GM11168 (cell line): Measurements from ENCODE around the gene SLC7A4.
"Not testable (repeated sequence)": the region's sequence is repeated elsewhere in the genome, so short reads cannot be mapped to it uniquely, and the experiment has no call there.

ENCODE experiments used
- in situ Hi-C: fragments of 300-500 bp; cut with MboI; formaldehyde crosslinking; loops from one replicate; pipeline ENCODE4 v1.12.0; 2022; ENCODE audit warnings: low sequenced_read_pairs; ENCODE audit not compliant: unreplicated experiment

SLC7A4 gene

DNA sequence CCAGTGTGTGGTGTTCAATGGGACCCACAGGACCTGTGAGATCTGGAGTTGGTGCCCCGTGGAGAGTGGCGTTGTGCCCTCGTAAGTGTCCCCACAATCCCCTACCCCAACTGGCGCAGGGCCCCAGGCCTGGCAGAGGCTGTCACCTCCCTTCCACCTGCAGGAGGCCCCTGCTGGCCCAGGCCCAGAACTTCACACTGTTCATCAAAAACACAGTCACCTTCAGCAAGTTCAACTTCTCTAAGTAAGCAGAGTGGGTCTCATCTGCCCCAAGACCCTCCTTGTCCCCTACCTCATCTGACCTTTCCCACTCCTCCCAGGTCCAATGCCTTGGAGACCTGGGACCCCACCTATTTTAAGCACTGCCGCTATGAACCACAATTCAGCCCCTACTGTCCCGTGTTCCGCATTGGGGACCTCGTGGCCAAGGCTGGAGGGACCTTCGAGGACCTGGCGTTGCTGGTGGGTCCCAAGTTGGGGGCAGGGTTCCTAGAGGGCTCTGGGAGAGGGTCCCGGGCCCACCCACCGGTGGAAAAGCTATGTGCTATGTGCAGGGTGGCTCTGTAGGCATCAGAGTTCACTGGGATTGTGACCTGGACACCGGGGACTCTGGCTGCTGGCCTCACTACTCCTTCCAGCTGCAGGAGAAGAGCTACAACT lies 9.3 kb downstream of the SLC7A4 start:
- in situ Hi-C loops = no loop called here

DNA sequence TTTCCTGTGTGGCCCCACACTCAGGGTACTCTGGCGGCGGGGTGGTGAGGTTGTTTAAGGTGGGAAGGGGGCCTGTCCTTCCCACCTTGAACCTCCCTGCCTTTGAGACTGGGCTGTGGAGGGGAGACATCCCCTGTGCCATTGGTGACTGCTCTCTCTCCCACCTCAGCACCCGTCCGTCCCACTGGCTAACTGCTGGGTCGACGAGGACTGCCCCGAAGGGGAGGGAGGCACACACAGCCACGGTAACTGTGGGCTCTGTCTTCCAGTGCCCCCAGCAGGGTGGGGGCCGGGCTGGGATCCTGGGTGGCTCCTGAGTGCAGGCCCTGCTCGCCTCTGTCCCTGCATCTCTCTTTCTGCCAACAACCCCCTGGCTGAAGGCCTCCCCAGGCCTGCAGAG lies 9.9 kb downstream of the SLC7A4 start:
- in situ Hi-C loops = no loop called here

DNA sequence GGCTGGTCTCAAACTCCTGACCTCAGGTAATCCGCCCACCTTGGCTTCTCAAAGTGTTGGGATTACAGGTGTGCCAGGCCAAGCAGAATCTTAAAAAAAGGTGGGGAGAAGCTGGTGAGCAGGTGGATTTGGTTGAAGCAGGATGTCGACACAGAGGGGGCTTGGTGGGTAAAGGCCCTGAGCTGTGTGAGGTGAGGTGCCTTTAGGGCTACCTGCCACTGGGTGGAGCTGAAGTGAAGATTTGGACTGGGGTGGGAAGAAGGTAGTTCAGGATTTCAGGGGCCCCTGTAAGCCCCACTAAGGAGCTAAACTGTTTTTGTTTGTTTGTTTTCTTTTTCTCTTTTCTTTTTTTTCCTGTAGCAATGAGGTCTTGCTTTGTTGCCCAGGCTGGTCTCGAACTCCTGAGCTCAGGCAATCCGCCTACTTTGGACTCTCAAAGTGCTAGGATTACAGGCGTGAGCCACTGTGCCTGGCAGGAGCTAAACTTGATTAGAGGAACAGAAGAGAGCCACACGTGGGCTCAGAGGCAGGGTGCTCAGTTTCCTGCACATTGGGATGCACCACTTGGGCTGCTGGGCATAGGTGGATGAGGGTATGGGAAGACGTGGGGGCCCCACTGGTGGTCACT lies 11.4 kb downstream of the SLC7A4 start:
- in situ Hi-C loops = no loop called here

DNA sequence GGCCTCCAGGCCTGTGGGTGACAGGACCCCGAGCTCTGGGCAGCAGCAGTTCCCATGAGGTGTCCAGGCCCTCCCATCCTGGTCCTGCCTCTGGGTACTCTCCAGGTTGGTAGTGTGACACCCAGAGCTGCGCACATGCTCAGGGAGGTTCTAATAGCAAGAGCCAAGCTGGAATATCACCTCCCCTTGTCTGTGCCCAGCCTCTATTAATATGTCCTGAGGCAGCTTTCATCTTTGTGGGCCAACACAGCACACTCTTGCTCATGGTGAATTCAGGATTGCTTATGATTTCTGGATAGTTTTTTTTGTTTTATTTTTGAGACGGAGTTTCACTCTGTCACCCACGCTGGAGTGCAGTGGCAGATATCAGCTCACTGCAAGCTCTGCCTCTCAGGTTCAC lies 14.0 kb downstream of the SLC7A4 start:
- in situ Hi-C loops = no loop called here

DNA sequence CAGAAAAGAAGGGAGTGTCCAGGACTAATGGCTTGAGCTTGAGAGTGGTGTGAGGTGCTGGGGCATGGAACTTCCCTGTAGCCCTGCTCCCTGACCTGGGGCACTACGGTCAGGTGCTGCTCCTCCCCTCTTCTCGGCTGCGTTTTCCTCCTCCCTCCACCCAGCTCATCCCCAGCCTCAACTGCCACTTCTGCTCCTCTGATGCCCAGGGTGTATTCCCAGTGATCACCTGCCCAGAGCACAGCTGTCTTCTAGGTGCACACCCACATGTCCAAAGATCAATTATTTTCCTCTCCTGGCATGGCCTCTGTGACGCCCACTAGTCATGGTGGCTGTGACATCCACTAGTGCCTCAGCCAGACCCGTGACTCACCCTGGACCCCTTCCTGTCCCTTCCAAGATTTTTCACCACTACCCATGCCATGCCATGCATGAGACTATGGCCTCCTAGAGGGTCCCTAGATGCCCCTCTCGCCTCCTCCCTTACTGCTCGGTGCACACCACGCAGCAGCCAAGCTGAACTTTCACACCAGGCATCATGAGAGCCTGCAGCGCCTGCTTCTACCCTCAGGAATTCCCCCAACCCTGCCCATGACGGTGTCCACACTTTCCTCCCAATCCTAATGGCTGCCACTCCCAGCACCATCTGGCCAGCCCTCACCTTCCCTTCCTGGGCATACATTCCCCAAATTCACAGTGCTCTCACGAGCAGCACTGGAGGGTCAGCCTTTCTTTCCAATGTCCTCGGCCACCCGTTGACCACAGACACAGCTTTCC lies 15.5 kb downstream of the SLC7A4 start:
- in situ Hi-C loops = no loop called here

DNA sequence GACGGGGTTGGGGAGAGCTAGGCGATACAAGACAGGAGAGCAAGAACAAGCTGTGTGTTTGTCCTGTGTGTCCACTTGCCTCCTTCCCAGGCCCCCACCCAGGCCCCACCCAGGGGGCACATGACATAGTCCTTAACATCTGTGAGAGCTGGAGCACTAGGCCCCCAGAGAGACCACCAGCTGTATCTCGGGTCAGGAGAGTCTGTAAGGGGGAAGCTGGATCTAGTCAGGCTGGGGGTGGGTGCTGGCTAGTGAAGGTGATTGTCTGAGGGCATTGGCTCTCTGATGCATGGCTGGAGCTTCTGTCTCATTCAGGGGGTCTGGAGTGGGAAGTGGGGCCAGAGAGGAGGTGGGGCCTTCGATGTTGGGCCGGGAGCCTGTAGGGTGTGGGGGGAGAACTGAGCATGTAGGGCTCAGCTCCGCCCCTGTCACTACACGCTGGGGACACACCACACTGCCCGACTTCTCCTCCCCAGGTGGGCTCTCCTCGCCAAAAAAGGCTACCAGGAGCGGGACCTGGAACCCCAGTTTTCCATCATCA lies 16.8 kb downstream of the SLC7A4 start:
- in situ Hi-C loops = no loop called here

DNA sequence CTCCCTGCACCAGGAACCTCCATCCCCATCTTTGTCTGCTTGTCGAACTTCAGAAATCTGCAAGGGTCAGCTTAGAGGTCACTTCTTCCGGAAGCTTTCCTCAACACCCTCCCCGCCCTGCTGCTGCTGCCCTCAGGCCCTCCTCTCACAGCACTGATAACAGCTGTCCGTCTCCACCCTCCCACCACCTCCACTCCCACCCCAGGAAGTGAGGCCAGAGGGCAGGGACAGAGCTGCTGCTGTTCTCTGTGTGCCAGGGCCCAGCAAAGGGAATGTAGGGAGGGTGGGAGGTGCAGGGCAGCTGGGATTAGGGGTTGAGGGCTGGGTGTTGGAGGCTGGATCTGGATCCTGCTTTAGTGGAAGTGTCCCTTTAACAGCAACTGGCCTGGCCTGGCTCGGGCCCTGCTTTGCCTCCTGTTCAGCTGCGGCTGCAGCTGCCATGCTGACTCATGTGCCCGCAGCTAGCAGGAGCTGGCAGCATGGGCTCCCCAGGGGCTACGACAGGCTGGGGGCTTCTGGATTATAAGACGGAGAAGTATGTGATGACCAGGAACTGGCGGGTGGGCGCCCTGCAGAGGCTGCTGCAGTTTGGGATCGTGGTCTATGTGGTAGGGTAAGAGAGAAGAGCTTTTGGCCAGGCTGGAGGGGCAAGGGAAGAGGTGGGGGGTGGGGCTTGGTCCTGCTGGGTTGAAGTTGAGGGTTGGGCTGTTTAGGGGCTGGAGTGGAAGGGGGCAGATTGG lies 17.5 kb downstream of the SLC7A4 start, which contains the start of gene P2RX6:
Gene P2RX6, plus strand, starts transcription at position 440 of the 740 bp plus-strand sequence. Its CDS starts 10 bp downstream, at position 450.
- in situ Hi-C loops = no loop called here

DNA sequence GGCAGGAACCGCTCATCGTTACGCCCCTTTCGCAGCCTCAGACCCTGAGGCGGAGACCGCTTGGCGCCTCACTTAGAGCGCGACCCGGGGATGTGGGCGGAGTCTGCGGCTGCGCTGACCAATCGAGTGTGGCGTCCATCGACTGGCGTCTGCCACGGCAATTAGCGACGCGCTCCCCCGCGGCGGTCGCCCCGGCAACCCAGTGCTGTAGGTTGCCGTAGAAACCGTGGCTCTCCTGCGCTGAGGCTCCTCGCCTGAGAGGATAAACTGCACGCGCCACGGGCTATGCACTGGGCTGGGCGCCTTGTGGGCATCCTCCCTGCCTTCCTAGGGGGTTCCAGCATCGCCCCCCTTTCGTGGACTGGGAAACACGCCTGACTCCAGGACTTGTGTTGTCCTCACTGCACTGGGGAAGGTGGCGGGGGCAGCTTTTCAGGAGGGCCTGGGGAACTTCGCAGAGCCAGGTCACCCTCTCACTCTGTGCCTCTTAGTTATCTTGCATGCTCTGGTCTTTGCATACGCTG lies 18.1 kb downstream of the SLC7A4 start:
- in situ Hi-C loops = no loop called here

DNA sequence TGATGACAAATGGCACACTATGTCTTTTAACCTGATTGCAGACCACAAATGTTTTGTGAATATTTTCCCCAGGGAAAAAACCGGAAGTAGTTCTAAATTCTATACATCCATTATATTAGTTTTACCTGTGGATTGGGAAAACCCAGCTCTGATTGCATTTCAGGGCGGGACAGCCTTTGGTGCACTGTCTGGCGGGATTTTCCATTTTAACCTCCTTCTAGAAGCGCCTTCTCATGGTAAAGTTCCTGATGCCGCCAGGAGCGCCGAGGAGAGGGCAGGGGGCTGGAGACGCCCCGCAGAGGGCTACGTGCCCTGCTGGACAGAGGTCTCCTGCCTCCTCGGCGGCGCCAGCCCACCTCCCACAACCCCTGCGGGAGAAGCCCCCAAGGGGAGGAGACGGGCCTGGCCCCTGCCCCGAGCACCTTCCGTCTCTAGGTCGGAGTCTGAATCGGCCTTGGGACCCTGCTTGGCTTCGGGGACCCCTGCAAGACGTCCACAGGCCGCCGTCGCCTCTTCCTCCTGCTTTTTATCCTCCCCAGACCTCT lies 18.6 kb downstream of the SLC7A4 start:
- in situ Hi-C loops = no loop called here

DNA sequence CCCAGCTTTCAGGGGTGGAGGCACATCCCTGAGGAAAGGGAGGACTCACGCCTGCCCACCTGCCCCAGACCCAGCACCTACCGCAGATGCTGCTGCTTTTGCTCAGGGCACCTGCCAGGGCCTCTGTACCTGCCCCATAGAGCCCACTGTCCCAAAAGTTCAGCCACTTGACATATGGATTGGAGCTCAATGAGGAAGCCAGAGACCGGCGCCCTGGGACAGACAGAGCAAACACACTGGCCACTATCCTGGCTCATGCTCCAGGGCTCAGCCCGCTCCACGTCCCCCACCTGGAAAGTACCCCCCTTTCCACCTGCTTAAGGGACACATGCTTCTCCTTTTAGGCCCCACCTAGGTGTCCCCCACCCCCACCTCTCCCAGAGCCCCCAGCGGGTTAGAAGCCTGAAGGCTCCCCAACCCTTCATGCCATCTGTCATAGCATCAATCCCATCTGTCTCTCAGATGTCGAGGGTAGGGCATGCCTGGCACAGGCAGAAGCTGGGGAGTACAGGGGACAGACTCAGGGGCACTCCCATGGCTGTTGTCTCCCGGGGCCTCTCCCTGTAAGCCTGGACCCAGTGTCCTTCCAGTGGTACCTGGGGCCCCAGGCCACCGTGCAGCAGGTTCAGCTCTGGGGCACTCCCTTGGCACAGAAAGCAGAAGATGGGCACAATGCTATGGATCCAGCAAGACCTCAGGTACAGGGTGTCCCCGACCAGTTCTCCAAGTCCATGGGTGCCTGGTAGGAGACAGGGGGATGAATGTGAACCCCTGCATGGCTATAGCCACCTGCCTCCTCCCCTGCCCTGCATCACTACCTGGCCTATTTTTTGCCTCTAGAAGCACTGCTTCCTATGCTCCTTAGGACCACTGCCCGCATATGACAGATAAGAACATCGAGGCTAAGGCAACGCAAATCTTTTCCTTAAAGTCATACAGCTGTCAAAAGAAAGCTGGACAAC lies 19.6 kb downstream of the SLC7A4 start:
- in situ Hi-C loops = no loop called here

DNA sequence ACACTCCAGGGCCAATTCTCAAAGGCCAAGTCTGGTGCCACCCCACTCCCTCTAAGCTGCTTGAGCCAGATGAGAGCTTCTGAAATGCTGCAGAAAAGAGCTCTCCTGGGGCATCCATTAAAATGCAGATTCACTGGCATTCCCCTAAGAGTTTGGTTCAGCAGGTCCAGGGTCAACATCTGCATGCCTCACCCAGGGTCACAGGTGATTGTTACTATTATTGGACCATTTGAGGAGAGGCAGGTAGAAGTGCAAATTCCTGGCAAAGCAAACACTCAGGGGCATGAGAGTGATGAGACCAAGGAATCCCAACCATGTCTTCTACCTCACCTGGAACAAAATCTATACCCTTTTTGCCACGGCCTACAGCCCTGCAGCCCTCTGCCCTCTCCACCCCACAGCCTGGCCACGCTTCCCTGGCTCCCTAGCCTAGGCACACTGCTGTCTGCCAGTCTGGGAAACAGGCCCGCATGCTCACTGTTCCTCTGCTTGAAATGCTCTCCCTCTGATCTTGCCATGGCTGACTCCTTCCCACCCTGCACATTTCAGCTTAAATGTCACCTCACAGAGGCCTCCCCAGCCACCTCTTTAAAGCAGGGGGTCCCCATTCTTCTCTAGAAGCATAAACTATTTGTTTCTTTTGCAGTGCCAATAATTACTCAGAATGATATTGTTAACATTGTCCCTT lies 21.8 kb downstream of the SLC7A4 start:
- in situ Hi-C loops = no loop called here

DNA sequence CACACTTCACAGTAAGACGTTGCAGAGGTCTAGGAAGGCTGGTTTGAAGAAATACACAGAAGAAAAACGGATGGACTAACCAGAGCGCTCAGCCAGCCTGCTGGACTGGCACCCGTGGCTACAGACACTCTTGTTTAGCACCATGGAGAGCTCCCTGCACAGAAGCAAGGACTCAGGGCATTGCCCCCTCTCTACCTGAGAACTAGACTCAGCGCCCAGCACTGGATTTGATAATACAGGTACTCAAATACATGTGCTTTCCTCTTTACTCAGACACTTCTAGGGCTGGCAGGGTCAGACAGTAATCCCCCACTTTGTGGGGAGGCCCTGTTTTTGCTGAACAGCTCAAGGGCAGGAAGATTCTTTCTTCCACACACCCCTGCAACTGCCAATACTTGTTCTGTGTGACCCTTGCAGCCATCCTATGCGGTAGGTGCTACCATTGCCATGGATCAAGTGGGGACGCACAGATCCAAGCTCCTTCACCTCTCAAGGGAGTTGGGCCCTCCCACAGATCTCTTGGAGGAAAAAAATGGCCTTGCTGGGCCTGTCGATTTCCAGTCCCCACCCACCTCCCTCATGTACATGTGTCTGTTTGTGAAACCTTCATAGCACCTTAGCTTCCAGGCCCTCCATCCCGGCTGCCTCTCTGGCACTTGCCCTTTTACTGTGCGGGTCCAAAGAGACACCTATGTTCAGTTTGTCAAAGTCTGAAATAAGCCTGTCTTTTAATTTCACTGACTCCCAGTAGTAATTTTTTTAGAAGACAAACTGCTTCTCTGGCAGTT lies 22.5 kb downstream of the SLC7A4 start:
- in situ Hi-C loops = no loop called here

DNA sequence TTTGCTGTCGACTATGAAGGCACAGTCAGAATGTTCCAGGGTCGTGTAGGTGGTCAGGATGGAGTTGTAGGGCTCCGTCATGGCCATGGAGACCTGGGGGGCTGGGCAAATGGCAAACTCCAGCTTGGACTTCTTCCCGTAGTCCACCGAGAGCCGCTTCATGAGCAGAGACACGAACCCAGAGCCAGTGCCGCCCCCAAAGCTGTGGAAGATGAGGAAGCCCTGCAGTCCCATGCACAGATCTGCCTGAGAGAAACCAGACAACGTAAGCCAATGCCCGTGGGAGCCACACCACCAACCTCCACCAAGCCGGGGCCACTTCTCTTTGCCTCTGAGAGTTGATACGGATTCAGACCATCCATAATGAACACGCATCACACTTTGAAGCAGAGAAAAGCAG lies 23.2 kb downstream of the SLC7A4 start:
- in situ Hi-C loops = not testable (repeated sequence)

DNA sequence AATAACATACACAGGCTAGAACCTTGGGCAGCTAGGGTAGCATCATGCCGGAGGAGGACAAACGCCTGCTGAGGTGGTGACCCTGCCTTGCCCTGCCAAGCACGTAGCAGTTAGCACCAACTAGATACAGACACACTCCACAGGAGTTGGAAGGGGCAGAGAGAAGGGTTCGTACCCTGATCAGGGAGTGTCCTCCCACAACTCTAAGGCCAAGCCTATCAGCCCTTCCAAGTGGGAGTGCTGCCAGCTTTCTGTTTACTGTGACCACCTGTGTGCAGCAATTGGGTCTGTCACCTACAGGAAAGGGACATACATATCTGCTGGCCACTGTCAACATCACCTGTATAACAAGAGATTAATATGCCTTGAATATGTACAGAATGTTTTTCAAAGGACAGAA lies 28.6 kb downstream of the SLC7A4 start:
- in situ Hi-C loops = no loop called here

DNA sequence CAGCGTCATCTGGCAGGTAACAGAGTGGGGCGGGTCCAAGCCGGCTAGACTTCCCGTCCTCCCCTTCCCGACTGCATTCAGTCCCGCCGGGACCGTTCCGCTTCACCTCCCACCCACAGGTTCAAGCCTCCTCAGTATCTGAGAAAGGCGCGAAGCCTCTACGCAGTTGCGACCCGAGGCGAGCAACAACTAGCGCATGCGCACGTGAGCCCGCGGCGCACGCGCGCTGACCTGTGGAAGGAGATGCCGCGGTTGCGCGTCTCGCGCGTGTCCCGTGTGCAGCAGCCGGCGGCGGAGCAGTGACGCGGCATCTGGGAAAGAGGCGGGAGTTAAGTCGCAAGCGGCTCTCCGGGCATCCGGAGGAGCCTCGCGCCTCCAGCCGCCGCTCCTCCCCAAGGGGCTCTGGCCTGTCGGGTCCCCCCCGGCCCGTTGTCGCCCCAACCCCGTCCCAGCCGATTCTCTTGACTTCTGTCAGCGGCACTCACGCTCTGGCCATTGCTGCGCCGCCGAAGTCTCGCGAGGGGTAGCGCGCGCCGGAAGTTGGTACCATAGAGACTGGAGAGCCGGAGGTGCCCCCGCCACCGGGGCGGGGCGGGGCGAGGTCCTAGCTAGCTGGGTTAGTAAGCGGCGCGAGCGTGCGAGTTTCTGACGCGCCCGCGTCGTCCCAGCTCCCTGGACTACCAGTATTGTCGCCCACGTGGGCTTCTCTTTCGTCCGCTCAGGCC lies 30.6 kb downstream of the SLC7A4 start, which contains the start of gene THAP7:
Gene THAP7, minus strand, starts transcription at position 518 of the 725 bp plus-strand sequence. Its CDS starts 207 bp downstream, at position 311.
- in situ Hi-C loops = no loop called here

DNA sequence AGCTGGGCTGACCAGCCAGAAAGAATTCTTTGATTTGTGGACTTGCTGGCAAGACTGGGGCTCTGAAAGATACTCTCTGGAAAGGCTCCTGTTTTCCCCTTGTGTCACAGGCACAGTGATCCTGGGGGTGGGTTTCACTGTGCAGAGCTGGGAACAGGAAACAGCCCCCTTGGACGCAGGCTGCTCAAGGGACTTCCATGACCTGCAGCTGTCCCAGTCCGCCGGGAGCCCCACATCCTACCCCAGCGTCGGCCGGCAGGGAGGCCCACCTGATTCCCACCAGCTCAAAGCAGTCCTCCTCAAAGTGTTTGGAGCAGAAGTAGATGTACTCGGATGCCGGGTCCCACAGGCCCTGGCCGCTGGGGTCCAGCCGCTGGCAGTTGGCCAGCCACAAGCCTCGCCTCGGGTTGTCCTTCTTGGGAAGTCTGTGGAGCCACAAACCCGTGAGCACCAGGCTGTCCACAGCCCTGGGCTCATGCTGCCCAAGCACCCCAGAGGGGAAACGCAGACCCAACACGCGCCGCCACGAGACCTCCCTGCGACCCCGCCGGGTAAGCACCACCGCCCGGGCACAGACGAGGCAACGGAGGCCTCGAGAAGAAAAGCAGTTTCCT lies 31.3 kb downstream of the SLC7A4 start:
- in situ Hi-C loops = no loop called here
